ENCODE results near the gene PRRG4. TPM values are rescaled to one million over a fixed set of nuclear protein-coding genes. Genes with fewer than 3 reads are reported as not detected.

Gene PRRG4
- total and polyA plus RNA-seq, 2 of the 13 experiments (the other 11 are each of a cell fraction or from before 2014, with no cell fraction given) = 0.24 to 0.95 TPM

DNA sequence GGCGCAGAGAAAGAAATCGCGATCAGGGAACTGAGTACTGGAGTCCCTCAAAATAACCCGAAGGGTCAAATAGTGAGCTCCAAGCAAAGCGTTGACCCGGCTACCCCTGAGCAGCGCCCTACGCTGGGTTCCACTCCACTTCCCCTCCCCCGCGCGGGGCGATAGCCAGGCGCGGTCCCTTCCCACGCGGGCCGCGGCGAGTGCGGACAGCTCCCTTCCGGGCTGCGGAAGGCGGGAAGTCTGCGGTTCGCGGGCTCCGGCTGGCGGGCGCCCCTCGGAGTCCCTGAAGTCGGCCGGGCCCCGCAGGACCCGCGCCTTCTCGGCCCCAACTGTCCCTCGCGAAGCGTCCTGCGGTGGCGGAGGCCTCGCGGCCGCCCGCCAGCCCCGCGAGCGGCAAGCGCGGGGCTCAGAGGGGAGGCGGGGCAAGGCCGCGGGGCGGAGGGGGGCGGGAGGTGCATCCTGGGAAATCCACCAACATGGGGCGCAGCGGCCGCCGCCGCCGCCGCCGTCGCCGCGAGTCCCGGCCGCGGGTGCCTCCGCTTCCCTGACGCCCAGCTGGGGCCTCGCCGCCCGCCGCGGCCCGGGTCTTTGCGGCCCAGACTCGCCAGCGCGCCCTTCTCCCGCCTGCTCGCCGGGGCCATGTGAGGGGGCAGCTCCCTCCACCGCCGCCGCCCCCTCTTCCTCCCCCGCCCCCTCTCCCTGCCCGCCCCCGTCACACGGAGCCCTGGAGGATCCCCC is 62.8 kb downstream of the PRRG4 start, which contains the start of gene QSER1 (continued):
- no peak for TF ChIP-seq KIAA2018 (CRISPR knock-in tag; IDR thresholded peaks at IDR 0.05; ENCODE audit: borderline replicate concordance)
- peak; percentile 27; the same call in 1 of the 2 replicates for TF ChIP-seq PHF20 (CRISPR knock-in tag; IDR thresholded peaks at IDR 0.05)
- TF ChIP-seq CHD4 (IDR thresholded peaks at IDR 0.05; ENCODE audit: borderline replicate concordance, low read length) = no peak
- TF ChIP-seq ARNT2 (CRISPR knock-in tag; IDR thresholded peaks at IDR 0.05; ENCODE audit: low read depth) = no peak; the same call in none of the 2 replicates
- no peak for TF ChIP-seq KLF13 (CRISPR knock-in tag; IDR thresholded peaks at IDR 0.05)
- TF ChIP-seq ETV5 (CRISPR knock-in tag; IDR thresholded peaks at IDR 0.05; ENCODE audit: borderline replicate concordance) = no peak
- TF ChIP-seq, protein P1, sequence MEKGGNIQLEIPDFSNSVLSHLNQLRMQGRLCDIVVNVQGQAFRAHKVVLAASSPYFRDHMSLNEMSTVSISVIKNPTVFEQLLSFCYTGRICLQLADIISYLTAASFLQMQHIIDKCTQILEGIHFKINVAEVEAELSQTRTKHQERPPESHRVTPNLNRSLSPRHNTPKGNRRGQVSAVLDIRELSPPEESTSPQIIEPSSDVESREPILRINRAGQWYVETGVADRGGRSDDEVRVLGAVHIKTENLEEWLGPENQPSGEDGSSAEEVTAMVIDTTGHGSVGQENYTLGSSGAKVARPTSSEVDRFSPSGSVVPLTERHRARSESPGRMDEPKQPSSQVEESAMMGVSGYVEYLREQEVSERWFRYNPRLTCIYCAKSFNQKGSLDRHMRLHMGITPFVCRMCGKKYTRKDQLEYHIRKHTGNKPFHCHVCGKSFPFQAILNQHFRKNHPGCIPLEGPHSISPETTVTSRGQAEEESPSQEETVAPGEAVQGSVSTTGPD (CRISPR knock-in tag; IDR thresholded peaks at IDR 0.05) = no peak
- TF ChIP-seq HES4 (CRISPR knock-in tag; IDR thresholded peaks at IDR 0.05; ENCODE audit: borderline replicate concordance) = peak; percentile 84; the same call in 1 of the 2 replicates
- peak; percentile 72; the same call in 1 of the 2 replicates for TF ChIP-seq ZNF891 (CRISPR knock-in tag; IDR thresholded peaks at IDR 0.05)
- TF ChIP-seq, protein P2, sequence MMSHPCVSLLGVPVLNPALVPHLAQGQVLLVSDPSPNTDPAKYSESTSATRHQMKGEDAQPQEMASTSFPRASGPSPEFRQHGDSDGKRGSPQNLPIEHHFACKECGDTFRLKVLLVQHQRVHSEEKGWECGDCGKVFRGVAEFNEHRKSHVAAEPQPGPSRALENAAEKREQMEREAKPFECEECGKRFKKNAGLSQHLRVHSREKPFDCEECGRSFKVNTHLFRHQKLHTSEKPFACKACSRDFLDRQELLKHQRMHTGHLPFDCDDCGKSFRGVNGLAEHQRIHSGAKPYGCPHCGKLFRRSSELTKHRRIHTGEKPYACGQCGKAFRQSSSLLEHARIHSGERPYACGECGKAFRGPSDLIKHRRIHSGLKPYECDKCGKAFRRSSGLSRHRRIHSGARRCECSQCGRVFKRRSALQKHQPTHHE (CRISPR knock-in tag; IDR thresholded peaks at IDR 0.05; ENCODE audit: borderline replicate concordance) = no peak
- no peak for TF ChIP-seq SP2 (CRISPR knock-in tag; IDR thresholded peaks at IDR 0.05)
- TF ChIP-seq SAFB2 (CRISPR knock-in tag; IDR thresholded peaks at IDR 0.05; ENCODE audit: borderline replicate concordance, low read depth) = 0 out of 2 replicates have a peak, but pooled peaks have one; percentile 57
- TF ChIP-seq, protein P3, sequence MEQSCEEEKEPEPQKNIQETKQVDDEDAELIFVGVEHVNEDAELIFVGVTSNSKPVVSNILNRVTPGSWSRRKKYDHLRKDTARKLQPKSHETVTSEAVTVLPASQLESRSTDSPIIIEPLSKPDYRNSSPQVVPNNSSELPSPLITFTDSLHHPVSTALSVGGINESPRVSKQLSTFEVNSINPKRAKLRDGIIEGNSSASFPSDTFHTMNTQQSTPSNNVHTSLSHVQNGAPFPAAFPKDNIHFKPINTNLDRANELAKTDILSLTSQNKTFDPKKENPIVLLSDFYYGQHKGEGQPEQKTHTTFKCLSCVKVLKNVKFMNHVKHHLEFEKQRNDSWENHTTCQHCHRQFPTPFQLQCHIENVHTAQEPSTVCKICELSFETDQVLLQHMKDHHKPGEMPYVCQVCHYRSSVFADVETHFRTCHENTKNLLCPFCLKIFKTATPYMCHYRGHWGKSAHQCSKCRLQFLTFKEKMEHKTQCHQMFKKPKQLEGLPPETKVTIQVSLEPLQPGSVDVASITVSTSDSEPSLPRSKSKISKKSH (CRISPR knock-in tag; IDR thresholded peaks at IDR 0.05; ENCODE audit: borderline replicate concordance) = 0 out of 2 replicates have a peak, but pooled peaks have one; percentile 36
- TF ChIP-seq, protein P4, sequence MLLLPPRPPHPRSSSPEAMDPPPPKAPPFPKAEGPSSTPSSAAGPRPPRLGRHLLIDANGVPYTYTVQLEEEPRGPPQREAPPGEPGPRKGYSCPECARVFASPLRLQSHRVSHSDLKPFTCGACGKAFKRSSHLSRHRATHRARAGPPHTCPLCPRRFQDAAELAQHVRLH (CRISPR knock-in tag; IDR thresholded peaks at IDR 0.05; ENCODE audit: borderline replicate concordance, low read depth) = no peak
- TF ChIP-seq ZNF782 (CRISPR knock-in tag; IDR thresholded peaks at IDR 0.05; ENCODE audit: borderline replicate concordance) = no peak
